Uterus (tissue), 2 donors: ENCODE measurements around the gene NDUFAF5.

Experiments
- CTCF ChIP-seq, 4 experiments: fragments of 200-600 bp in 2 of 4; fragments of 450-650 bp in 2 of 4; sonication (generic) in 2 of 4; IDR thresholded peaks; one replicate each; pipeline ENCODE4 v1.5.1; 2016 to 2019; ENCODE audit warnings: antibody characterized with exemption in 4 of 4, mild to moderate bottlenecking in 2 of 4, moderate library complexity in 1 of 4
- POLR2A ChIP-seq, 2 donors: fragments of 450-650 bp; IDR thresholded peaks; one replicate each; pipeline ENCODE4 v1.6.1; 2016; ENCODE audit warnings: antibody characterized with exemption in 2 of 2, mild to moderate bottlenecking in 1 of 2, moderate library complexity in 1 of 2

DNA sequence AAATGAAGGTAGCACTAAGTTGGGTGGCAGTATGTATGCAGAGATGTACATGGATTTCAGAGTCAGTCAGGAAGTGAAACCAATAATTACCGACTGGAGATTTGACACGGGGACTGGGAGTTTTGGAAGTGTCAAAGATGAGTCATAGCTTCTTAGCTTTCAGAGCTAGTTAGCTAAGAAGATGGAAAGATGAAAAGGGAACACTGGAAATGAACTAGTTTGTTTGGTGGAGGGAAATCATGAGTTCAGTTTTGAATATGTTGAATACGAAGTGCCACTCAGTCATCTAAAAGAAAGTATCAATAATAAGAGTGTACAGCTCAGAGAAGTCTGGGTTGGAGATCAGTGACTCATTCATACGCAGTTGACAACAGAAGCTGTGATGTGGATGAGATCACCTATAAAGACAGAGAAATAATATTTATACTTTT lies 7.6 kb upstream of the NDUFAF5 start:
- TF ChIP-seq CTCF (IDR thresholded peaks at IDR 0.05), result no peak
- no peak for TF ChIP-seq POLR2A (IDR thresholded peaks at IDR 0.05)
